OCI-LY7 (cell line): ENCODE measurements around the gene TYROBP. TPM values are rescaled to one million over a fixed set of nuclear protein-coding genes. Genes with fewer than 3 reads are reported as not detected.
"Not testable (repeated sequence)": the region's sequence is repeated elsewhere in the genome, so short reads cannot be mapped to it uniquely, and the experiment has no call there.

Experiments
- BruUV-seq: library from RNA; stranded (reverse); fragments of 400-500 nt; replicated peaks from 2 replicates; lab custom pipeline; 2021; lab: Mats Ljungman, UMichigan
- CTCF ChIA-PET: fragments of 300-600 bp; sonication (Branson Sonifier 250); formaldehyde crosslinking; loops from one replicate; lab custom pipeline; 2022; ENCODE audit warnings: antibody characterized with exemption; ENCODE audit not compliant: unreplicated experiment; lab: Charles Lee
- POLR2A ChIA-PET: fragments of 300-600 bp; sonication (Branson Sonifier 250); formaldehyde crosslinking; loops from one replicate; lab custom pipeline; 2022; ENCODE audit warnings: antibody characterized with exemption; lab: Charles Lee
- DNase-seq: peaks from one replicate; pipeline ENCODE4 v3.0.0-alpha.2; 2015; ENCODE audit warnings: low spot score
- H2AFZ ChIP-seq: fragments of 200-600 bp; sonication (generic), shearing (Covaris generic); 2 replicates; pipeline ENCODE4 v1.6.1; 2014; ENCODE audit warnings: mild to moderate bottlenecking, antibody characterized with exemption, low read length, moderate library complexity
- H3K27ac ChIP-seq: fragments of 200-600 bp; sonication (generic); 2 replicates; pipeline ENCODE4 v1.5.1; 2014; ENCODE audit warnings: mixed run types, low read depth, mild to moderate bottlenecking, moderate library complexity, low read length, inconsistent platforms; ENCODE audit not compliant: poor library complexity, severe bottlenecking
- H3K36me3 ChIP-seq: fragments of 200-600 bp; sonication (generic); 2 replicates; pipeline ENCODE4 v1.6.1; 2014; ENCODE audit warnings: mild to moderate bottlenecking, antibody characterized with exemption, low read length, moderate library complexity, mixed read lengths; ENCODE audit not compliant: insufficient read depth
- H3K4me1 ChIP-seq: fragments of 200-600 bp; sonication (generic); 2 replicates; pipeline ENCODE4 v1.5.1; 2014; ENCODE audit warnings: mild to moderate bottlenecking, low read length; ENCODE audit not compliant: insufficient read depth, poor library complexity, severe bottlenecking
- H3K4me2 ChIP-seq: fragments of 200-600 bp; sonication (generic); 2 replicates; pipeline ENCODE4 v1.6.1; 2014; ENCODE audit warnings: mild to moderate bottlenecking, low read length
- H3K4me3 ChIP-seq: fragments of 200-600 bp; sonication (generic); 2 replicates; pipeline ENCODE4 v1.5.1; 2014; ENCODE audit warnings: mild to moderate bottlenecking, low read depth, low read length; ENCODE audit not compliant: poor library complexity, severe bottlenecking
- H3K79me2 ChIP-seq: fragments of 200-600 bp; sonication (generic); 2 replicates; pipeline ENCODE4 v1.6.1; 2016; ENCODE audit warnings: low read depth, mild to moderate bottlenecking, low read length, moderate library complexity, mixed read lengths; ENCODE audit not compliant: insufficient read depth
- H3K9me2 ChIP-seq: fragments of 200-600 bp; sonication (generic); 2 replicates; pipeline ENCODE4 v1.6.1; 2016; ENCODE audit warnings: mild to moderate bottlenecking, low read length, mixed read lengths; ENCODE audit not compliant: insufficient read depth
- H3K9me3 ChIP-seq: fragments of 200-600 bp; sonication (generic); 2 replicates; pipeline ENCODE4 v1.6.1; 2014; ENCODE audit warnings: mild to moderate bottlenecking, mixed run types, low read length, mixed read lengths
- H4K20me1 ChIP-seq: fragments of 200-600 bp; sonication (generic); 2 replicates; pipeline ENCODE4 v1.6.1; 2014; ENCODE audit warnings: mild to moderate bottlenecking, antibody characterized with exemption, low read length, moderate library complexity, mixed read lengths; ENCODE audit not compliant: insufficient read depth
- CTCF ChIP-seq: fragments of 200-600 bp; sonication (generic); conservative IDR thresholded peaks from 2 replicates; pipeline ENCODE4 v1.5.1; 2014; ENCODE audit warnings: mild to moderate bottlenecking, antibody characterized with exemption, low read length, moderate library complexity, mixed read lengths
- EZH2phosphoT487 ChIP-seq: fragments of 200-600 bp; sonication (generic); IDR thresholded peaks from 2 replicates; pipeline ENCODE4 v1.6.1; 2018; ENCODE audit warnings: low read depth, borderline replicate concordance, mild to moderate bottlenecking, mixed run types, antibody characterized with exemption, low read length, moderate library complexity, mixed read lengths
- intact Hi-C: fragments of 100-400 bp; cut with micrococcal nuclease; formaldehyde crosslinking; loops from one replicate; pipeline ENCODE4 v1.10.0; 2022; ENCODE audit not compliant: unreplicated experiment
- total RNA-seq, 2 experiments: library from RNA; depleted of rRNA in 1 of 2; stranded (reverse); fragments of >200 nt in 1 of 2; shearing (Covaris generic) in 1 of 2; gene quantifications; 2 replicates each; pipeline ENCODE4 v1.2.3, GENCODE V29; 2014 to 2022

The TYROBP gene
- total RNA-seq, 2 experiments from 2014 or later: not detected

GRCh38 chr19:35895911-35896642 is 12.0 kb downstream of the TYROBP start:
- Histone ChIP-seq H4K20me1 (no peaks in the 10 kb centered on the region), H3K4me1 (peaks cover 14% of the 10 kb centered on the region), H3K27ac (no peak overlapping the region), H3K4me3 (no peak overlapping the region), H3K9me2 (no peaks in the 10 kb centered on the region), H3K9me3 (no peaks in the 10 kb centered on the region), H3K36me3 (peaks cover 81% of the 10 kb centered on the region), H3K4me2 (no peak overlapping the region), H3K79me2 (peaks cover 21% of the 10 kb centered on the region), H2AFZ (no peak overlapping the region)
- no peak for DNase-seq
- POLR2A ChIA-PET: no interaction called here
- TF ChIP-seq EZH2phosphoT487 (no peak), CTCF (no peak)
- CTCF ChIA-PET: no interaction called here
- intact Hi-C loops: no loop called here
- no TSS peak for BruUV-seq

GRCh38 chr19:35894342-35894741 is 13.8 kb downstream of the TYROBP start:
- no peaks in the 10 kb centered on the region for H4K20me1 ChIP-seq
- no TSS peak for BruUV-seq
- no peak for DNase-seq
- no peak overlapping the region for H3K27ac ChIP-seq
- no peak overlapping the region for H2AFZ ChIP-seq
- peaks cover 11% of the 10 kb centered on the region for H3K4me1 ChIP-seq
- H3K4me3 ChIP-seq: no peak overlapping the region
- no peak overlapping the region for H3K4me2 ChIP-seq
- no peaks in the 10 kb centered on the region for H3K9me3 ChIP-seq
- H3K9me2 ChIP-seq: no peaks in the 10 kb centered on the region
- no peak for TF ChIP-seq CTCF
- ChIA-PET CTCF (no interaction called here), POLR2A (interaction anchor here (0.6 kb wide), 1 partner anchor 14 kb away, joined by 3 read pairs; no protein-coding TSS in a partner anchor)
- peaks cover 17% of the 10 kb centered on the region for H3K79me2 ChIP-seq
- H3K36me3 ChIP-seq: peaks cover 98% of the 10 kb centered on the region
- intact Hi-C loops: no loop called here

DNA sequence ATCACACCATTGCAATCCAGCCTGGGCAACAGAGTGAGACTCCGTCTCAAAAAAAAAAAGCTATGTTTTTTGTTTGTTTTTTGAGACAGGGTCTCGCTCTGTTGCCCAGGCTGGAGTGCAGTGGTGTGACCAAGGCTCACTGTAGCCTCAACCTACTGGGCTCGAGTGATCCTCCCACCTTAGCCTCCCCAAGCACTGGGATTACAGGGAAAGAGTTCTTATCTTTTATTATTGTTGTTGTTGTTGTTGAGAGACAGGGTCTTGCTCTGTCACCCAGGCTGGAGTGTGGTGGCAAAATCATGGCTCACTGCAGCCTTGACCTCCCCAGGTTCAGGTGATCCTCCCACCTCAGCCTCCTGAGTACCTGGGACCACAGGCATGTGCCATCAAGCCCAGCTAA is 16.3 kb downstream of the TYROBP start:
- H3K4me1 ChIP-seq, DNase-seq, H2AFZ ChIP-seq, CTCF ChIA-PET, H3K27ac ChIP-seq, H3K79me2 ChIP-seq, H3K9me2 ChIP-seq, BruUV-seq, H3K4me3 ChIP-seq, intact Hi-C loops, H3K9me3 ChIP-seq, H3K4me2 ChIP-seq, H4K20me1 ChIP-seq: not testable (repeated sequence)
- peaks cover 99% of the 10 kb centered on the region for H3K36me3 ChIP-seq
- POLR2A ChIA-PET: interaction anchor here (0.6 kb wide), 1 partner anchor 70 kb away, joined by 3 read pairs; no protein-coding TSS in a partner anchor
